HG02884 (cell line): ENCODE results near the gene ZFAND2A.
A peak's percentile ranks its signal among the peaks of the same experiment; 100 is the strongest.
"Not testable (repeated sequence)": the region's sequence is repeated elsewhere in the genome, so short reads cannot be mapped to it uniquely, and the experiment has no call there.

ENCODE experiments used
- ATAC-seq: cut with Tn5 transposase; IDR thresholded peaks from one replicate; pipeline ENCODE4 v1.9.1; 2021; ENCODE audit warnings: mild to moderate bottlenecking, moderate library complexity; ENCODE audit not compliant: unreplicated experiment

Gene ZFAND2A

DNA sequence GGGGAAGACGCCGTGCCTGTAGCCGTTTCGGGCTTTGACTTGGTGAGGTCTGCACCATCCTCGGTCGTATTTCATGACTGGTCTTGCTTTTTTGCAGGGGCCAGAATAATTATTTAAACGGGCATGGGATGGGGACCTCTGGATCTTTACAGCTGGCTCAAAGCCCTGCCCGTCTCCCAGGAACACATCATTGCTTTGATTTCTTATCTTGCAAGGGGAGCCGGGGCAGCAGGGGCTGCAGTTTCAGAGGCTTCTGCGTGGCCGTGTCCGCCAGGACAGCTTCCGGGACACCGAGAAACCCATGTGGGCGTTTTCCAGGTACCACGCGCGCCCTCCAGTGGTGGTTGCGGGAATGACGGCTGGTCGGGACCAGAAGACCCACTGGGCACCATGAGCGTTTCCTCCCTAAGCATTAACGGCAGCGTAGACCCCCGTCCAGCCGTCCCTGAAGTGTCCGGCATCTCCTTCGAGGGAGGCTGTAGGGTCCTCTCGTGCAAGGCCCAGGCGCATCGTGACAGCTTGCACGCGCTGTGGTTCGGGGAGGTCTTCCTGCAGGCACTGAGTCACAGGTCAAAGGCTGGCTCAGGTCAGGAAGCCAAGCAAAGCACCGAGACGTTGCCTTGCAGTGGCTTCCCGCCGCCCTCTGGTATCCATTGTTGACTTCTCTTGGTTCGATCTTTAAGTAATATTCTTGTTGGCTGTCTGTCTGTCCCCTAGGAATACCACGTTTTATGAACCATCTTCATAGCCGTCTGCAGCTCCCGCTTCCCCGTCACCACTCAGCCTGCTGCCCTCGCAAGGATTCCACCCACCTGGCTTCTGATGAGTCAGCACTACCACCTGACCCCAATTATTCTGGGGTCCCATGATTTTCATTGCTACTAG, 16.2 kb upstream of the ZFAND2A start:
- ATAC-seq: no peak

DNA sequence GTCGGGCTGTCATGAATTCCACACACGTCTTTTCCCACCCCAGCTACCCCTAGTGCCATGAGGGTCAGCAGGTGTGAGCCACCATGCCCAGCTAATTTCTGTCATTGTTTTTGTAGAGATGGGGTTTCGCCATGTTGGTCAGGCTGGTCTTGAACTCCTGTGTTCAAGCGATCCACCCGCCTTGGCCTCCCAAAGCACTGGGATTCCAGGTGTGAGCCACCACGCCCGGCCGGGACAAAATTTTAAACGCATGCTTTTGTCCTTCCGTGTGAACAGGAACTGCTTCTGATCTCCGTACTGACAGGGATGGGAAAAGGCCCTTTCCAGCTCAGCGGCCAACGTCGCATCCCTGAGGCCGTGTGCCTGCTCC, 15.6 kb upstream of the ZFAND2A start:
- no peak for ATAC-seq

DNA sequence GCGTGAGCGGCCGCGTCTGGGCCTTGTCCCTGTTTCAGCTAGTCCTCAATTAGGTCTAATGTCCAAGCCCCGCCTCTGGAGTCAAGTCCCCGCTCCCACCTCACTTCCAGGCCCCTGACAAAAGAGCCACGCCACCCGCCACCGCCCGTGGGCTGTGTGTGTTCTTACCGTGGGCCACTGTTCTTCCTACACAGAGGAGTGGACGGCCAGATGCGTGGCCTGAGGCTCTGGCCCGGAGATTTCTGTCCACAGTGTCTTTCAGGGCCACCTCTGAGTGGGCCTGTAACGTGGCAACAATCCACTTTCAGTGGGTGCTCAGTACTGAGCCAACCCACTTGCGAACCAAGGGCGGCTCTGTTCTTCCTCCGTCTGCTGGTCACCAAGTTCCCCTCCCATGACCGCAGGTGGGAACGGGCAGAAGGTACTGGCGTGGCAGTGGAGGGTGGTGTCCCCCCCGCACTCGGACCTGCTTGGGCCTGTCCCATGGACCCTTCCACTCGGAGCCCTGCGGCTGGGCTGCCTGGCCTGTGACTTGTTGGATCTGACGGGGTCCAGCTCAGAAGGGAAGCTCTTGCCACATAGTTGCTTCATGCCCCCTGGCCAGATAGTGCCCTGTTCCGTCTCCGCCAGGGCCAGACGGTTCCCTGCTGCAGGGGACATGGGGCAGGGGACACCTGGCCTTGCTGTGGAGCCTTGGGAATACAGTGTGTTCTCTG, 15.0 kb upstream of the ZFAND2A start:
- ATAC-seq: no peak

DNA sequence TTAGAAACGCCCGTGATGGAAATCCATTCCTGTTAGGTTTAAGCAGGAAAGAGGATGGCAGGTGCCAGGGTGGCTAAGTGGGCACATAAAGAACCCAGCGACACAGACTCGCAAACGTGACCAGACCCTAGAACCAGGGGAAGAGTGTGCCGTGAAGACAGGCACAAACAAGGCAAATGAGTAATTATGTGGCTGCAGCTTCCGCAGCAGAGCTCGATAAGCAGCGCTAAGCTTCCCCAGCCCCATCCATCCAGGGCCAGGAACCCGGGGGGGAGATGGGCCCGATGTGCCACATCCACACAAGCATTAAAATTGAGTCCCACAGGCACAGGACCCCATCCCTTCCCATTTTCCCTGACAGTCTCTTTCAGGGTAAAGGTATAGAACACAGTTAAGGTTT, 14.0 kb upstream of the ZFAND2A start:
- ATAC-seq: no peak

DNA sequence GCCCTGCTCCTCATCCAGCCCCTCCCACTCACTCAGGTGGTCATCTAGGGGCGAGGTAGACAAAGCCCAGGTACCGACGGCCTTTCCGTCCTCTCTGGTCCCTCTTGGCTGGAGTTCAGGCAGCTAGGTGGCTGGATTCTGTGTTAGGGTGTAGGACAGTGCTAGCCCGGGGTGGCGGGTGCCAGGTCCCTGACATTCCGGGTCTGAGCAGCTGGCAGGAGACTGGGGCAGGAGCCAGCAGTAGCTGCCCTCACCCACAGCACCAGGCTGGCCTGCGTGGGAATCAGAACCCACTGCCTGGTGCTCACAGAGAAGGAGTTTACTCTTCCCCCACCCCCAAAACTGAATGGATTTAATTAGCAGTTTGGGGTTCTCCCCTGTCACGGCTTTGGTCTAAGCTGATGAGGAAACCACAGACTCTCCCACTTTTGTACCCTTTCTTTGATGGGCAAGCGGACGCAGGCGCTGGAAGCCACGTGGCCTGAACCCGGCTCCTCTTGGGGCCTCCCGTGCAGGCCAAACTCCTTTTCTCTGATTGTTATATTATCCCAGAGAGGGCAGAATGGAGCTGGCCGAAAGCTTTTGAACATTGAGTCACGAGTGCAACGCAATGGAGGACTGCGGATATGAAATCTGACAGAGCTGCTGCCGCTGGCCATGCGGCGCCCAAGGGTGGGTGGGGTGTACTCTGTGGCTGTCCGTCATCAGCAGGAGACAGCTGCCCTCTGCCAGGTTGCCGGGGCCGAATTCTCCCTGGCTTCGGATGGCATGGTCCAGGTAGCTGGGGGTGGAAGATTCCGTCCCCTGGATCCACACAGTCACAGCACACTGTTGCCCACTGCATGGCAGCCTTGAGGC, 12.9 kb upstream of the ZFAND2A start:
- ATAC-seq: no peak

DNA sequence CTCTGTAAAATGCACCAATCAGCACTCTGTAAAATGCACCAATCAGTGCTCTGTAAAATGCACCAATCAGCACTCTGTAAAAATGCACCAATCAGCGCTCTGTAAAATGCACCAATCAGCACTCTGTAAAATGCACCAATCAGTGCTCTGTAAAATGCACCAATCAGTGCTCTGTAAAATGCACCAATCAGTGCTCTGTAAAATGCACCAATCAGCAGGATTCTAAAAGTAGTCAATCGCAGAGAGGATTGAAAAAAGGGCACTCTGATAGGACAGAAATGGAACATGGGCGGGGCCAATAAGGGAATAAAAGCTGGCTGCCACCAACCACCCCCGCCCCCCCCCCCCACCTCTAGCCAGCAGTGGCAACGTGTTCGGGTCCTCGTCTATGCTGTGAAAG, 11.5 kb upstream of the ZFAND2A start:
- not testable (repeated sequence) for ATAC-seq

DNA sequence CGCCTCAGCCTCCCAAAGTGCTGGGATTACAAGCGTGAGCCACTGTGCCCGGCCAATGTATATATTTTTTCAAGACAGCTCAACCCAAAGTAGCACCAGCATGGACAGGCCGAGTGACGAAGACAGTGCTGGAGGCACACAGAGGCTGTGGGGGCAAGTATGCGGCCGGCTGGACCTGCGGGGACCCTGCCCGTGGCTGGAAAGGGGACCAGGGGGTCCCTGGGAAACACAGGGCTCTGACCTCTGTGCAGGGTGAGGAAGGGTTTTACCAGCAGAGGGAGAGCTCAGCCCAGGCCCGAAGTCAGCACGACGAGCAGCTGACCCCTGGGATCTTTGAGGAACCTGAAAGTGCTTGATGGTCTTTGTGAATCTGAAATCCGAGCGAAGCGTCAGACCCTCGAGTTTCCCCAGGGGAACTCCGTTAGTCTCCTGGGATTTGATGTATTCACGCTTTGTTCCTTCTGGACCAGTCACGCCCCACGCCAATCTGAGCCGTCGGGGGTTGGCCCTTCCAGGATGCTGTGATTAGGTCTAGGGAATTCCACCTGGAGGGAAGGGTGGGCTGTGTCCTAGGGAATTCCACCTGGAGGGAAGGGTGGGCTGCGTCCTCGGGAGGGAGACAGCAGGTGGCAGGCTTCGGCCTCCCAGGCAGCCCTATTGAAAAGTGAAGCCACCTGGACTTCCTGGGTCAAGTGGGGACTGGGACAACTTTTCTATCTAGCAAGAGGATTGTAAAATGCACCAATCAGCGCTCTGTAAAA, 10.9 kb upstream of the ZFAND2A start:
- no peak for ATAC-seq

- ATAC-seq: peak; percentile 72
Observed at GRCh38 chr7:1169409-1170368, 9.7 kb upstream of the ZFAND2A start.

DNA sequence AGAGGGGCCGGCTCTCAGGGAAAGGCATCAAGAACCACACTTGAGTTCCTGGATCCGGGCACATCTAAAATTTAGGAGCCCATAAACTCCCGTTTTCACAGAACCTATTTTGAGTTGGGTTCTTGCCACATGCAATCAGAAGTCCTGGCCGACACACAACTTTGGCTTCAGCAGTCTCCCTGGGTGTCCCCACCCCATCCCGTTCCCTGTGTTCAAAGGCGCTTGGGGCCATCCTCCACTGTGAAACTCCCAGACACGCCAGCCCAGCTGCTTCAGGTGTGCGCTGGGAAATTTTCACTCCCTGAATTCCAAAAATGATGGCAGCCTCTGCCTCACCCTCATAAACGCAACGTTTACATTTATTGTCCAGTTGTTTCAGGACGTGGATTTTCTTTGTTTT, 8.4 kb upstream of the ZFAND2A start:
- ATAC-seq: no peak

DNA sequence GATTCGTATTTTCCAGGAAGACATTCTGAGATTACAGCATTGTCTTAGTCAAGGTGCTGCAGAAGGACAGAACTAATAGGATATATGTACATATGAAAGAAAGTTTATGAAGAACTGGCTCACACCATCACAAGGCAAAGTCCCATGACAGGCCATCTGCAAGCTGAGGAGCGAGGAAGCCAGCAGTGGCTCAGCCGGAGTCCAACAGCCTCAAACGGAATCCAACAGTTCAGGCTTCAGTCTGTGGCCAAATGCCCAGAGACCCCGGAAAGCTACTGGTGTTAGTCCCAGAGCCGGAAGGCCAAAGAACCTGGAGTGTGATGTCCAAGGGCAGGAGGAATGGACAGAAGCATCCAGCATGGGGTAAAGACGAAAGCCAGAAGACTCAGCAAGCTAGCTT, 4.4 kb upstream of the ZFAND2A start:
- ATAC-seq: no peak

GRCh38 chr7:1163121-1163520, 3.1 kb upstream of the ZFAND2A start:
- no peak for ATAC-seq

GRCh38 chr7:1160670-1161021, 650 bp upstream of the ZFAND2A start:
- no peak for ATAC-seq

DNA sequence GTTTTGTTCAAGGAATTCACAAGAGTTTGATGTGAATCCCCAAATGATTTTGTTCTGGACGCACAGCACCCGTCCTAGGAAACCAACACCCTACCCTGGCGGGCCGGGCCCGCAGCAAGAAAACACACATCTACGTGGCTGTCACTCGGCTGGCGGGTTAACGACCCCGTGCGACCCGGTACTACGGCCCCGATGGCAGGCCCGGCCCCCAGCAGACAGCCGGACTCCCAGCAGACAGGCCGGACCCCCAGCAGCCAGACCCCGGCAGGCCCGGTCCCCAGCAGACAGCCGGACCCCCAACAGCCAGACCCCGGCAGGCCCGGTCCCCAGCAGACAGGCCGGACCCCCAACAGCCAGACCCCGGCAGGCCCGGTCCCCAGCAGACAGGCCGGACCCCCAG, 765 bp downstream of the ZFAND2A start:
- ATAC-seq: not testable (repeated sequence)

DNA sequence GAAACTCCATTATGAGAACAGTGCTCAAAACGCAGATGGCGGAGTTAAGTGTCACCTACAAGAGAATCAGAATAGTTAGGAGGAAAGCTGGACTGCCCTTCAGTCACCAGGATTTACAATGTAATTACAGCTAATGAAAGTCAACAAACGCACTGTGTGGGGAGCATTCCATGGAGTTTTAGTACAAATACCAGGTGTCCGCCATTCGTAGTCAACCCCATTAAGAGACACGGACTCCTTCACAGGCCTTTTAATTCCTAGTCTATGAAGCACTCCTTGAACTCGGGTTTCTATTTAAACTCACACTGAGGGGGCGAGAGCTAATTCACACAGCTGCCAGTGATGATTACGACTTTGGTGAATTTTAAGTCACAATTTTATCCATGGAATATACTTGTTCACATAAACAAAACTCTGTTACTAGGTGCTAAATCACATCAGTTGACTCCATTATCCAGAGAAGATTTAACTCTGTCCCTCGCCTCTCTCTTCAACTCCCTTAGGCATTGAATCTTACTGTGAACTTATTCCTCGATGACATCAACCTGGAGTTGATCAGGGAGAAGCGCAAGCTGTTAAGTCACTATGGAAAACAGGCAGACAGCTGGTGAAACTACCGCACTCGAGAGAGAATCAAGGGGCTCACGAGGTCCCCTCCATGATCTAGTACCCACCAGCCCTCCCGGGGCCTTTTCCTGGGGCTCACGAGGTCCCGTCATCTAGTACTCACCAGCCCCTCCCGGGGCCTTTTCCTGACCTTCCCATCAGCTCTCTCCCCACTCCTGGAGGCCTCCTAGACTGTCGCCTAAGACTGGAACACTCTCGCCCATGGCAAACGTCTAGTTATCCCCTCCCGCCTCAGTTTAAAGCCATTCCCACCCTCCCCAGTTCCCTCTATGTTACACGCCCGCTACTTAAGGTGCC, 1.5 kb downstream of the ZFAND2A start:
- no peak for ATAC-seq

GRCh38 chr7:1156782-1157535, 3.0 kb downstream of the ZFAND2A start:
- ATAC-seq: no peak

DNA sequence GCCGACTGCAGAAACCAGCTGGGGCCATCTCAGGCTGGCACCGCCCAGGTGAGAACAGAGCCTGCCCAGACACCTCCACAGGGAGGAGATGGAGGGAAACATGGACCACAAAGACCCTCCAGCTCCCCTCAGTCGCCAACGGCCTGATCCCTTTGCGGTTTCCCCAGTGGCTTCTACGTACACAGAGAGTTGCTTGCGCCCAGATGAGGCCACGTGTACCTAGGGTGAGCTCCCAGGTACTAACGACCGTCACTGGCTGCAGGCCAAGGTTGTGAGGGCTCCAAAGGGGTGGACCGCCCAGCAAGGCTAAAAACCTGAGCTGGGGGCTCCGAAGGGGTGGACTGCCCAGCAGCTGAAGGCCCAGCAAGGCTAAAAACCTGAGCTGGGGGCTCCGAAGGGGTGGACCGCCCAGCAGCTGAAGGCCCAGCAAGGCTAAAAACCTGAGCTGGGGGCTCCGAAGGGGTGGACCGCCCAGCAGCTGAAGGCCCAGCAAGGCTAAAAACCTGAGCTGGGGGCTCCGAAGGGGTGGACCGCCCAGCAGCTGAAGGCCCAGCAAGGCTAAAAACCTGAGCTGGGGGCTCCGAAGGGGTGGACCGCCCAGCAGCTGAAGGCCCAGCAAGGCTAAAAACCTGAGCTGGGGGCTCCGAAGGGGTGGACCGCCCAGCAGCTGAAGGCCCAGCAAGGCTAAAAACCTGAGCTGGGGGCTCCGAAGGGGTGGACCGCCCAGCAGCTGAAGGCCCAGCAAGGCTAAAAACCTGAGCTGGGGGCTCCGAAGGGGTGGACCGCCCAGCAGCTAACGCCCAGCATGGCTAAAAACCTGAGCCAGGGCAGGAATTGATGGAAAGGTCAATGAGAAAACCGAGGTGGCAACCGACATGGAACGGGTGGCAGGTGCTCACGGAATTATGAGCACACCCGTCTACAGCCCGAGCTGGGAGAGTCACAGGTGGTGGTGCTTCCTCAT, 3.9 kb downstream of the ZFAND2A start:
- not testable (repeated sequence) for ATAC-seq
